ENCODE data around the gene KCNJ4. TPM values are rescaled to one million over a fixed set of nuclear protein-coding genes. Genes with fewer than 3 reads are reported as not detected.
"Not testable (repeated sequence)": the region's sequence is repeated elsewhere in the genome, so short reads cannot be mapped to it uniquely, and the experiment has no call there.

The KCNJ4 gene
- total RNA-seq, 1 donor from 2014 or later, result not detected

- peak; percentile 9 for DNase-seq
These were observed 42.4 kb downstream of the KCNJ4 start for GRCh38 chr22:38412435-38413084.

- DNase-seq, result no peak
These were observed 44.0 kb downstream of the KCNJ4 start for GRCh38 chr22:38411016-38411415.

GRCh38 chr22:38409916-38410315, 45.1 kb downstream of the KCNJ4 start:
- DNase-seq, result not testable (repeated sequence)

- no peak for DNase-seq
These were observed 48.4 kb downstream of the KCNJ4 start for GRCh38 chr22:38406617-38407016.

GRCh38 chr22:38404419-38404818, 50.6 kb downstream of the KCNJ4 start:
- no peak for DNase-seq

DNA sequence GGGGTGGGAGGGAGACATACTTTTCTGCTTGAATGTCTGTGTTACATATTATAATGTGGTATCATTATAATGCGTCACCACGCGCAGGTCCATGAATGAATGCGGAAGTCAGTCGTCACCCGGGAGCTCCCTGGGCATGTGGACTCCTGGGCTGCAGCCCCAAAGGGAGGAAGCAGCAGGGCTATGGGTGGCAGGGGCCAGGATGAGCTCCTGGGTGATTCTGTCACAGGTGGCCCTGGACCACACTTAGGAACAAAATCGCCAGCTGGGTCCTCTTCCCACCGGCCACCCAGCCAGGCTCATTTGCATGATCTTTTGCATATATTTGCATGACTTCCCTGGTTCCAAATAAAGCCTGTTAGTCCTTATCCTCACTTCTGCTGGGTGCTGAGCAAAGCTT, 51.2 kb downstream of the KCNJ4 start:
- DNase-seq, result no peak

DNA sequence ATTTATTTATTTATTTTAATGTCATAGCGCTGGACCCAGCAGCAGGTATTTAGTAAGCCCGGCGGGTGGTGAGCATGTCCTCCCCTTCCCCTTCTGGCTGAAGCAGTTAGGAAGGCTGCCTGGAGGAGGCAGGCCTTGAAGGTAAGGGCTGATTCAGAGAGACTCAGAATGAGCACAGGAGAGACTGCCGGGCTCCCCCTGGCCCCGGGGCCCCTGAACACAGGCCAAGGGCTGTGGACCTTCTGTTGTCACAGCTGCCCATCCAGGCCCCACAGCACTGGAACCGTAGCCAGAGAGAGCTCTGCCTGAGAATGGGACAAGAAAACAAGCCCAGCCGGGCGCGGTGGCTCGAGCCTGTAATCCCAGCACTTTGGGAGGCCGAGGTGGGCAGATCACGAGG, 52.8 kb downstream of the KCNJ4 start:
- no peak for DNase-seq

DNA sequence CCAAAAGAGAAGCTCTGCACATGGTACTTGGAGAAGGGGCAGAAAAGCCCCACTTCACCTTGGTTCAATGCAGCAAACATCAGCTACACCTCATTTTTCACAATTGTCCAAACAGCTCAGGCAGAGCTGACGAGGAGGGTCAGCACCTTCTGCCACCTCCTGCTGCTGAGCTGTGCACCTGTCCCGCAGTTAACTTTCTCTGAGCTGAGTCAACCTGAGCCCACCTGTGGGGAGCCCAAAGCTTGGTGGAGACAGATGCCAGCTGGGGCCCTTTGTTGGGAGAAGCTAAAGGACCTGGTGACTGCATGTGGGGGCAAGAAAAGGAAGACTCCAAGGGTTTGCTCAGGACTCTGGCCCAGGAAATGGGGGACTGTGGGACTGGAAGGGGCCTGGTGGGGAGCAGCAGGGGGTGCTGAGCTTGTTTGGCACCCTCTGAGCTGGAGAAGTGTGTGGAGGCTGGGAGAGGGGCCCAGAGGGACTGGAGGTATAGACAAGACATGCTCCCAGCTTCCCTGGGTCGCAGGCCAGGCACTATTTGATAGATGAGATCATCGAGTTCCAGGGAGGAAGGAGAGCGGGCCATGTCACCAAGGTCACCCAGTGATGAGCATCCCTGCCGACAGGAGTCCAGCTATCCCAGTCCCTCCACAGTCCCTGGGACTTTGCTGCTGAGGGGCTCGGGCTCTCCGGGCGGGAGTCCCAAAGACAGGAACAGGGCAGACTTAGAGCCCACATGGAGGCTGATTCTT, 53.5 kb downstream of the KCNJ4 start:
- no peak for DNase-seq

- DNase-seq, result not testable (repeated sequence)
These were observed 54.7 kb downstream of the KCNJ4 start for GRCh38 chr22:38400256-38400655.

DNA sequence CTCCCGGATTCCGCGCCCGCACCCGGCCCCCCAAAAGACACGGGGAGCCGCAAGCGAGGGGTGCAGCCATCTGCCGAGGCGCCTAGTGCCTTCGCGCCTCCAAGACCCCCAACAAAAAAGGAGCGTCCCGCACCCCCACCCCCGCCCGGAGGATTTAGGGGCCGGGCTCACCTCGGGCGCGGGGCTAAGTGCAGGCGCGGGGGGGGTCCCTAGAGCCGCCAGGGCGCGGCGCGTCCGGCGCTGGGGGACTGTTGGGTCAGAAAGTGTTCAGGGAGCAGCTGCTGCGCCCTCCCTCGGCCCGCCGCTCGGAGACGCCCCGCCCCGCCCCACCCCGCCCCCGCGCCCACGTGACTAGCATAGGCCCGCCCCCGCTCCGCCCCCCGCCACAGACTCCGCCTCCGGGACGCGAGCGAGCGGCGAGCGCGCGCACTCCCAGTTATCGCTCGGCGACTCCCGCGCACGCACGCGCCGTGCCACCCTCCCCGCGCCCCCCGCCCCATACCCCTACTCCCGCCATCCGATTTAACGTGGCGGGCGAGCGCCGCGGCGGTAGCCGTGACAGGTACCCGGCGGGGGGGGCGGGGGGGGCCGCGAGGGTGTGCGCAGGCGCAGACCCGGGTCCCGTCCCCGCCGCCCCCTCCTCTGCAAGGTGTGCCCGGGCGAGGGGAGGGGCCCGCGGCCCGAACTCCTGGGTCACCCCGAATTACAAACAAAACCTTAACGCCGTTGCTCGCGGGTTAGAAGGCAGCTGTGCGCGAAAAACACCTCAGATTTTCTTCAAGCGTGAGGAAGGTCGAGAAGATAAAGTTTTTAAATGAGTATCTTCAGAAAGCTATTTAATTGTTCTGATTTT, 56.2 kb downstream of the KCNJ4 start:
- DNase-seq, result peak; percentile 87

DNA sequence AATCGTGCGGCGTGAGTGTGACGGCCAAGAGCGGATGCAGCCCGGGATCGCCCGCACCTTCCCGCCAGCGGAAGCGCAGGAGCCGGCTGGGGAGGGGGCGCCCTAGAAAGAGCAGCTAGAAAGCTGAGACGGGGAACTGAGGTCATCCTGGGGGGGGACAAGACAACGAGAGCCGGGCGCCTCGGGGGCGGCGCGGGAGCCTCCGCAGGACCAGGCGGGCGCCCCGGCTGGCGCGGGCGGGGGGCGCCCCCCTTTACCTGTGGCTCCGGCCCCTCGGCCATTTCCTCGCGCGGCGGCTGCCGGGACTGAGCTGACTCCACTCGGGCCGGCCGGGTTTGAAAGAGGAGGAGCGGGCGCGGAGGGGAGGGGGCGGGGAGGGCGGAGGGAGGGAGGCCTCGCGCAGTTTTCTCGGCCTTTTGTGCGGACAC, 56.8 kb downstream of the KCNJ4 start:
- DNase-seq, result peak; percentile 59

GRCh38 chr22:38397189-38398085, 57.6 kb downstream of the KCNJ4 start:
- DNase-seq, result peak; percentile 38

DNA sequence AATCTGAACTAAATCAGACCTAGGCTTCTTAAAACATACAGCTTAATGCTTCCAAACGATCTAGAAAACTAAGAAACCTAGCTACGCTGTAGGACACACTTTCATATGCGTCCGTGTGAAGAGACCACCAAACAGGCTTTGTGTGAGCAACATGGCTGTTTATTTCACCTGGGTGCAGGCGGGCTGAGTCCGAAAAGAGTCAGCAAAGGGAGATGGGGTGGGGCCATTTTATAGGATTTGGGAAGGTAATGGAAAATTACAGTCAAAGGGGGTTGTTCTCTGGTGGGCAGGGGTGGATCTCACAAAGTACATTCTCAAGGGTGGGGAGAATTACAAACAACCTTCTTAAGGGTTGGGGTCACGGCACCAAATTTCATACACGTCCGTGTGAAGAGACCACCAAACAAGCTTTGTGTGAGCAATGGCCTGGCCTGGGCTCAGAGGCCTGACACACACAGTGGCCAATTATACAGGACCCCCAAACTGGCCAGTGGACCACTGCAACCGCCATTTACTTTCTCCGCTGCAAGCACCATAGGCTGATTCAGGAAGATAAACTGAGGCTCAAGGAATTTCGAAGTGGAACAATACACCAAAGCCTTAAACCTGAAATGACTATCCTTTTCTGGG, 58.4 kb downstream of the KCNJ4 start:
- DNase-seq, result not testable (repeated sequence)

DNA sequence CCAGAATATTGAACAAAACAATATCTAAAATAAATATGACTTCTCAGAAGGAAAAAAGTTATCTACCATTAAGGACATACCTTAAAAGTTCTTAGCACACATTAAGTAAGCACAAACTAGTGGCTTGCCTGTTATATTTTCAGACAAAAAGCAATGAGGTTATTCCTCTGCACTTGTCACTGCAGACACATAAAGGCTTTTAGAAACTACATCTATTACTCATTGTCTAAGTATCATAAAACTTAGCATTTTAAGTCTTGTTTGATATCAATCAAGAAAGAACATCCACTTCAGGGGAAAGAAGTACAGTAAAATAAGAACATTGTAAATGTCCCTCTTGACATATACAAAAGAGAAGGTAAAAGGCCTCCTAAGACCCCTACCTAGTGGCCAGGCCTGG, 59.1 kb downstream of the KCNJ4 start:
- not testable (repeated sequence) for DNase-seq

- DNase-seq, result not testable (repeated sequence)
These were observed 59.9 kb downstream of the KCNJ4 start for GRCh38 chr22:38394929-38395624.

DNA sequence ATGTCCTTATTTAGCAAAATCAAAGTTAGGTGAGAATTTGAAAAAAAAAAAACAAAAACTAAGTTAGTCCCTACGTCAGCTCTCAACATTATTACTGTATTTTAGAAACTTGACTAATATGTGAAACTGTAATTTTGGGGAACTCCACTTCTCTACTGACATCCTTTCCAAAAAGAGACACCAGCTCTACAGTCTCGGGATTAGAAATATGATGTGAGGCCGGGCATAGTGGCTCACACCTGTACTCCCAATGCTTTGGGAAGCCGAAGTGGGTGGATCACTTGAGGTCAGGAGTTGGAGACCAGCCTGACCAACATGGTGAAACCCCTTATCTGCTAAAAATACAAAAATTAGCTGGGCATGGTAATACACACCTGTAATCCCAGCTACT, 65.6 kb downstream of the KCNJ4 start:
- DNase-seq, result not testable (repeated sequence)

- DNase-seq, result not testable (repeated sequence)
These were observed 66.2 kb downstream of the KCNJ4 start for GRCh38 chr22:38388506-38389427.

- not testable (repeated sequence) for DNase-seq
These were observed 68.1 kb downstream of the KCNJ4 start for GRCh38 chr22:38386918-38387317.

DNA sequence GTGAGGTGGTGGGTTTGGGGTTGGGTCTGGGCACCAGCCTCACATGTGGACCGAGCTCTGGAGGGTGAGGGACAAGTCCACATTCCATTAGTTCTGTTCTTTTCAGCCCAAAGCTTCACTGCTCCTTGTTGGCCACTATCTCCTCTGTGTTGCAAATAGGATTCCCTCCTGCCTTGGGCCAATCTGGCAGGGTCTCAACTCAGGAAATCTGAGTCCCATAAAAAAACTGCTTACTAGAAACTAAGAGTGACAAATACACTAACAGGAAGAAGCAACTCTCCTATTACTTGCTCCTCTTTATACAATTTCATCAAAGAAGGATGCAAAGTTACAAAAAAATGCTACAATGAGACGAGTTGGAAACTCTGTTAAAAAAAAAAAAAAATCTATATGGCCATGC, 71.6 kb downstream of the KCNJ4 start:
- DNase-seq, result no peak

DNA sequence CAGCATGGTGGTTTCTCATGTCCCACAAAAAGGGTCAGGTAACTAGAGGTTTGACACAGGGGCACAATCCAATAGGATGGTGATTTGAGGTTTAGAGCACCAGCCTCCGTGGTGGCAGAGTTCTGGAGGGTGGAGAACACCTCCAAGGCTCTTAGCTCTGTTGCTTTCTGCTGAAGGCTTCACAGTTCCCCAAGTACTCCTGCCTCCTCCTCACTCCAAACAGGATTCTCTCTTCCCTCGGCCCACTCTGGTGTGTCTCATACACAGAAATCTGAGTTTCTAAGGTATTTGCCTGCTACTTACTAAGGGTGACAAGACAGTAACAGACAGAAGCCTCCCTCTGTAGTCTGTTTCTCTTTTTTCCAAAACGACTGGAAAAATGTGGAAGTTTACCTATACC, 73.6 kb downstream of the KCNJ4 start:
- DNase-seq, result not testable (repeated sequence)

All from dermis blood vessel endothelial cell (primary cell).